ENCODE results near the gene EIPR1. TPM values are rescaled to one million over a fixed set of nuclear protein-coding genes. Genes with fewer than 3 reads are reported as not detected.

Gene EIPR1
- total and polyA plus RNA-seq, 10 of the 15 experiments (the other 5 are each of a cell fraction or from before 2014, with no cell fraction given), result 23.6 to 61.2 (median 42.2) TPM

DNA sequence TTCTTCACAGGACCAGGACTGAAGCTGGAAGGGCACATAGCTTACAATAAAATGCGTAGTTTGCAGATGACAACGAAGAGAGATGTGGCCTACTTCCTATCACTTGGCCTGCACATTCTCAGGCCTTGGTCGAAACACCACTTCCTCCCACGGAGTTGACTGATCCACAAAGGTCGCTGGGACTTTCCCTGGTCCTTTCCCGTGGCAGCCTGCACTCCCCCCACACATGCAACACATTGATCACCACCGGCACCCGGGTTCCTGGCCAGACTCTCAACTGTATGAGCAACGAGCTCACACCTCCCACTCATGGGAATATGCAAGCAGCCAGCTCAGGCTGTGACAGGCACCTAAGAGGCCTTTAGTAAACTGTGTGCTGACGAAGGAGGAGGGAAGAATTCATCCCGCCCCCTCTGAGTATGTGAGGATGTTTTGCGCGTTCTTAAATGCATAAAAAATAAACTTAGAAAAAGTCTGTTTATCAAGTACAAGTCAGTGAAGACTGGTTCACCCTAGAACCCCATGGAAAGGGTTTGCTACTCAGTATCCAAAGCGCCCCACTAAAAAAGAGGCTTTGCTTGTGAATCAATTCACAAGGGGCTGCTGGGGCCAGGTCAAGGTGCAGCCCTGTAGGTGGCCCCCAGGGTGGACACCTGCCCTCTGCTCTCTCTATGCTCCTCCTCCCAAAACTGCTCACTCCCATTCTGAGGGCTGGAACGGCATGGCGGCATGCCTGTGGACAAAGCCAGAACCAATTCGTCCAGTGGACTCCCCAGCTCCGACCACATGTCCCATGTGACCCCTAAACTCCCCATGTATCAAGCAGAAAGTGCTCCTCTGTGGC is 154.3 kb downstream of the EIPR1 start (continued):
- TF ChIP-seq, protein P1, sequence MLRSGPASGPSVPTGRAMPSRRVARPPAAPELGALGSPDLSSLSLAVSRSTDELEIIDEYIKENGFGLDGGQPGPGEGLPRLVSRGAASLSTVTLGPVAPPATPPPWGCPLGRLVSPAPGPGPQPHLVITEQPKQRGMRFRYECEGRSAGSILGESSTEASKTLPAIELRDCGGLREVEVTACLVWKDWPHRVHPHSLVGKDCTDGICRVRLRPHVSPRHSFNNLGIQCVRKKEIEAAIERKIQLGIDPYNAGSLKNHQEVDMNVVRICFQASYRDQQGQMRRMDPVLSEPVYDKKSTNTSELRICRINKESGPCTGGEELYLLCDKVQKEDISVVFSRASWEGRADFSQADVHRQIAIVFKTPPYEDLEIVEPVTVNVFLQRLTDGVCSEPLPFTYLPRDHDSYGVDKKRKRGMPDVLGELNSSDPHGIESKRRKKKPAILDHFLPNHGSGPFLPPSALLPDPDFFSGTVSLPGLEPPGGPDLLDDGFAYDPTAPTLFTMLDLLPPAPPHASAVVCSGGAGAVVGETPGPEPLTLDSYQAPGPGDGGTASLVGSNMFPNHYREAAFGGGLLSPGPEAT (IDR thresholded peaks at IDR 0.05; ENCODE audit: low read depth), result peak; percentile 95
- no peak for TF ChIP-seq TCF7 (IDR thresholded peaks at IDR 0.05; ENCODE audit: borderline replicate concordance)
- peak; percentile 31; the same call in 1 of the 2 replicates for TF ChIP-seq CHD2 (IDR thresholded peaks at IDR 0.05; ENCODE audit: borderline replicate concordance, low read depth, low read length)
- TF ChIP-seq YY1 (IDR thresholded peaks at IDR 0.05; ENCODE audit: low read depth, low read length), result 0 out of 2 replicates have a peak, but pooled peaks have one; percentile 46
- peak; percentile 86; the same call in 1 of the 2 replicates for TF ChIP-seq BCL11A (IDR thresholded peaks at IDR 0.05; ENCODE audit: low read depth, low read length)
- peak; percentile 76; the same call in 1 of the 2 replicates for TF ChIP-seq IRF4 (IDR thresholded peaks at IDR 0.05; ENCODE audit: low read depth, low read length)
- peak; percentile 97 for TF ChIP-seq IKZF1 (conservative IDR thresholded peaks at IDR 0.05)
- TF ChIP-seq MTA3 (IDR thresholded peaks at IDR 0.05; ENCODE audit: borderline replicate concordance, low read length), result peak; percentile 69; the same call in 1 of the 2 replicates
- no peak; the same call in 1 of the 2 replicates for TF ChIP-seq JUNB (IDR thresholded peaks at IDR 0.05)
- no peak for TF ChIP-seq HDAC2 (IDR thresholded peaks at IDR 0.05)
- TF ChIP-seq HDAC6 (IDR thresholded peaks at IDR 0.05; ENCODE audit: unreplicated experiment), result no peak
- TF ChIP-seq SMAD1 (IDR thresholded peaks at IDR 0.05; ENCODE audit: low read depth, partially characterized antibody), result no peak
- TF ChIP-seq BHLHE40 (IDR thresholded peaks at IDR 0.05; ENCODE audit: borderline replicate concordance in 1 of 2, low read depth in 2 of 2, low read length in 1 of 2), result peak; percentile 79 to 91
- TF ChIP-seq BRCA1 (IDR thresholded peaks at IDR 0.05; ENCODE audit: low read depth, low read length), result no peak
- no peak for TF ChIP-seq CBX3 (IDR thresholded peaks at IDR 0.05; ENCODE audit: borderline replicate concordance, low read depth)
- peak; percentile 98 for TF ChIP-seq NR2F1 (conservative IDR thresholded peaks at IDR 0.05)
- TF ChIP-seq ZNF24 (IDR thresholded peaks at IDR 0.05), result peak; percentile 77
- TF ChIP-seq POU2F2 (IDR thresholded peaks at IDR 0.05; ENCODE audit: borderline replicate concordance, low read depth, low read length), result peak; percentile 89
- no peak for TF ChIP-seq SUPT20H (IDR thresholded peaks at IDR 0.05; ENCODE audit: borderline replicate concordance, control insufficient read depth, low read depth, low read length)
- TF ChIP-seq CHD4 (IDR thresholded peaks at IDR 0.05), result no peak
- TF ChIP-seq EED (IDR thresholded peaks at IDR 0.05; ENCODE audit: low read depth), result peak; percentile 89
- no peak for TF ChIP-seq PML (IDR thresholded peaks at IDR 0.05; ENCODE audit: low read length)
- TF ChIP-seq, protein P2, sequence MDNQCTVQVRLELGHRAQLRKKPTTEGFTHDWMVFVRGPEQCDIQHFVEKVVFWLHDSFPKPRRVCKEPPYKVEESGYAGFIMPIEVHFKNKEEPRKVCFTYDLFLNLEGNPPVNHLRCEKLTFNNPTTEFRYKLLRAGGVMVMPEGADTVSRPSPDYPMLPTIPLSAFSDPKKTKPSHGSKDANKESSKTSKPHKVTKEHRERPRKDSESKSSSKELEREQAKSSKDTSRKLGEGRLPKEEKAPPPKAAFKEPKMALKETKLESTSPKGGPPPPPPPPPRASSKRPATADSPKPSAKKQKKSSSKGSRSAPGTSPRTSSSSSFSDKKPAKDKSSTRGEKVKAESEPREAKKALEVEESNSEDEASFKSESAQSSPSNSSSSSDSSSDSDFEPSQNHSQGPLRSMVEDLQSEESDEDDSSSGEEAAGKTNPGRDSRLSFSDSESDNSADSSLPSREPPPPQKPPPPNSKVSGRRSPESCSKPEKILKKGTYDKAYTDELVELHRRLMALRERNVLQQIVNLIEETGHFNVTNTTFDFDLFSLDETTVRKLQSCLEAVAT (IDR thresholded peaks at IDR 0.05), result peak; percentile 84
- TF ChIP-seq POLR2AphosphoS5 (IDR thresholded peaks at IDR 0.05; ENCODE audit: low read length), result peak; percentile 79; the same call in 1 of the 2 replicates
- peak; percentile 92 for TF ChIP-seq SPI1 (IDR thresholded peaks at IDR 0.05; ENCODE audit: borderline replicate concordance, insufficient read depth, low read depth, low read length)
- TF ChIP-seq NR2C2 (IDR thresholded peaks at IDR 0.05; ENCODE audit: borderline replicate concordance, control insufficient read depth, insufficient read length, low read depth), result no peak
